NCI-H187 (cell line): ENCODE measurements around the gene GRN.
"Not testable (repeated sequence)": the region's sequence is repeated elsewhere in the genome, so short reads cannot be mapped to it uniquely, and the experiment has no call there.

ENCODE experiments used
- DNase-seq, 2 experiments: peaks; one replicate each; lab custom pipeline; 2025; lab: John Stamatoyannopoulos, UW

Gene GRN

DNA sequence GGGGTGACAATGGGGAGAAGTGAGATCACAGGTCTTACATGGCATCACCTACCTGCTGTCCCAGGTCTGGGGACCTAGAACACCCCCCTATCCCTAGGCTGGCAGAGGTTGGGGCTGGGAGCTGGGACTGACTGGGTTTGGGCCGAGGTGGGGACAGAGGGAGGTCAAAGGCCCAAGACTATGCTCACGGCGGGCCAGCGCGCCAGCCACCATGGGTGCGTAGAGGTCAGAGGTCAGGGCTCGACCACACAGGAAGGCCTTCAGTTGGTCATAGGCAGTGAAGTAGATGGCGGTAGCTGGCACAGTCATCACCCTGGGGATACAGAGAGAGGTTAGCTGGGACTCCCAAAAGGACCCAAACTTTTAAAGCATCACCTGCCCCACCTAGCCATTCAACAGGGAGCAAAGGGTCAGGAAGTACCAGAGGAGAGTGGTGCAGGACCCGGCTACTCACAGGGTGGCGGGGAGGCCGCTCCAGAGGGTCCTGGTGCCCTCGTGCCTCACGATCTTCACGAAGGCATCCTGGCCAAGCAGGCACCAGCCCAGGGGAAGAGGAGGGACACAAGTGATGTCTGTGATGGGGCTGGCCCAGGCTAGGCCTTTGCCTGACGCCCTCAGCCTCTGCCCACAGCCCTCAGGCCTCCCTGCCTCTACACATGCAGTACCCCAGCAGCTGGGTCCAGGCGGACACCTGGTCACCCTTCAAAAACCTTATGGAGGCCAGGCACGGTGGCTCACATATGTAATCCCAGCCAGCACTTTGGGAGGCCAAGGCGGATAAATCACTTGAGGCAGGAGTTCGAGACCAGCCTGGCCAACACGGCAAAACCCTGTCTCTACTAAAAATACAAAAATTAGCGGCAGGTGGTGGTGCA, 23.6 kb upstream of the GRN start:
- no peak for DNase-seq

DNA sequence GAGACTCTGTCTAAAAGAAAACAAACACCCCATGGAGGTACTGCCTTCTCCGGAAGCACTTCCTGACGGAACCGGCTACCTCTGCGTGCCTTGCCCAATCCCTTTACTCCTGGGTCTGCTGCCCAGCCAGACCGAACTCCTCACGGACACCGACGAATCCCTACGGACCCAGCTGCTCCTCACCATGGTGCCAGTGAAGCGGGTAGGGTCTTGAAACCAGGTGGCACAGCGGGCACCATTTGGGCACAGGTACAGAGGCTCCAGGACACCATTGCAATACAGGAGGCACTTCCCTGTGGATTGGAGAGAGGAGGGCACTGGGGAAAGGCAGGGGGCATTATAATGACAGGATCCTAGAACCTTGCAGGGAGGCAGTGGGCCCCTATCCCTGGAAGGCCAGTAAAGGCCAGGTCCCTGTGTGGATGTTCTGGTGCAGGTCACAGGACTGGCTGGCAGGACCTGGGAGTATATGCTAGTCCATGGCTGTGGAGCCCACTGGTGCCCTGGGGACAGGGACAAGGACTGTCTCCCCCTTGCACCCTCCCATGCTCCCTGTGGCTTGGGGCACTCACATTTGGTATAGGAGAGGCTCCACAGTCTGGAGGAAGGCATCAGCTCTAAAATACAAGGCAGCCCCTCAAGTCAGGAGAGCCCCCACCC, 22.7 kb upstream of the GRN start:
- no peak for DNase-seq

DNA sequence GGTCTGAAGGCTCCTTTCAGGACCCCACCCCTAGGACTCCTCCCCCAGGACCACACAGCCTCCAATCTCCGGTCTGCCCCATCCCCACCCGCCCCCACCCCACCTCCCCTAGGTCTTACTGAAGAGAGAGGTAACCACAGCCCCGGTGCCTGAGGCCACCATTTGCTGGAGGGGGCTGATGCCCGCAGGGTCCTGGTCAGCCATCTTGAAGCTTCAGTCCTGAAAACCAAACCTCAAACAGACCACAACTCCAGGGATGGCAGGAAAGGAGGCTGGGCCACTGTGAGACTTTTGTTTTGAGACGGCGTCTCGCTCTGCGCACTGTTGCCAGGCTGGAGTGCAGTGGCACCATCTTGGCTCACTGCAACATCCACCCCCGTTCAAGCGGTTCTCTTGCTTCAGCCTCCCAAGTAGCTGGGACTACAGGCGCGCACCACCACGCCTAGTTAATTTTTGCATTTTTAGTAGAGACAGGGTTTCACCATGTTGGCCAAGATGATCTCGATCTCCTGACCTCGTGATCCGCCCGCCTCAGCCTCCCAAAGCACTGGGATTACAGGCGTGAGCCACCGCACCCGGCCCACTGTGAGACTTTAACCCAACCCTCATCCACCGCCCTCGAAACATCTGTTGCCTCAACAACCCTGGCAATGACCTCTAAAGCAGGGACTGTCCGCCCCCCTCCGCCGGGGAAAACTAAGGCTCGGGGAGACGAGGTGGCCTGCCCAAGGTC, 21.6 kb upstream of the GRN start:
- no peak for DNase-seq

DNA sequence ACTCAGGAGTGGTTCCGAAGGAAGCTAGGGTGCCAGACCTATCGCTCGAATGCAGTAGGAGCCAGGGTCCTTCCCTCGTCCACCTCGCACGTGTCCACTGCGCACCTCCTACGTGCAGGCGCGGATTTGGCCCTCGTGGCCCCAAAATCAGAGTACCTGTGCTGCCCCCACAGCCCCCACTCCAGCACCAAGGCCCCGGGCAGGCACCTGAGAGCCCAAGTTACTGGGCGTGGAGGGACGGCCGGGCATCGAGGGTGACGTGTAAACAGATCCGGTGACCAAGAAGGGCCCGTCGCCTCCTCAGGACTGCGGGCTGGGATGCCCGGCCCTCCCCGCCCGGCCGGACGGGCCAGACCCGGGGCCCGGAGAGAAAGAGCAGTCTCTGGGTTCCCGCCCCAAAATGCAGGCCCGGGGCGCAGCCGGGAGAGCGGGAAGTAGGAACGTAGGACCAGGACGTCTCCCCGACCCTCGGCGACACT, 21.0 kb upstream of the GRN start:
- no peak for DNase-seq

DNA sequence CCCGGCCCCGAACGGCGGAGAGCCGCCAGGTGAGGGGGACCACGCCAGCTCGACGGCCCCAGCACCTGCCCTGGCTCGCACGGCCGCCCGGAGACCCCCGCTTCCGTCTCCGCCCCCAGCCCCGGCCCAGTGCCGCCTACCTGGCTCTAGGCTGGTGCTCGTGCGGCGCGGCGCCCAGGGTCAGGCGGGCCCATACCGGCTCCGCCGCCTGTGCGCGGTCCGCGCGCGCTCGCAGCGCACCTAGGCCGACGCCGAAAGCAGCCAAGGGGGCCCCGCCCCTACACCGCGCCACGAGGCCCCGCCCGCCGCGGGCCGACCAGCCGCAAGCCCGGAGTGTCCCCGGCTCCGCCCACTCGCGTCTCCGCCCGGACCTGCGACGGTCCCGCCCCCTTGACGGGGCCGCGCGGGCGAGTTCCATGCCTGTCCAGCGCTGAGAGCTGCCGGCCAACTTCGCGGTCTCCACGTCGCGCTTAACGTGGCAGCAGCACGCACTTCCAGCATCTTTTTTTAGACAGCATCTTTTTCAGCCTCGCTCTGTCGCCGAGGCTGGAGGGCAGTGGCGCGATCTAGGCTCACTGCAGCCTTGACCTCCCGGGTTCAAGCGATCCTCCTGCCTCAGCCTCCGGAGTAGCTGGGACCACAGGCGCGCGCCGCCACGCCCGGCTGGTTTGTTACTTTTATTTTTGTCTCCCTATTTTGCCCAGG, 20.4 kb upstream of the GRN start, which contains the start of gene SLC25A39:
Gene SLC25A39 (minus strand): TSS at position 253 of the 705 bp plus-strand sequence. CDS start 1,261 bp downstream, outside the sequence.
- peak; percentile 74 to 92 for DNase-seq

DNA sequence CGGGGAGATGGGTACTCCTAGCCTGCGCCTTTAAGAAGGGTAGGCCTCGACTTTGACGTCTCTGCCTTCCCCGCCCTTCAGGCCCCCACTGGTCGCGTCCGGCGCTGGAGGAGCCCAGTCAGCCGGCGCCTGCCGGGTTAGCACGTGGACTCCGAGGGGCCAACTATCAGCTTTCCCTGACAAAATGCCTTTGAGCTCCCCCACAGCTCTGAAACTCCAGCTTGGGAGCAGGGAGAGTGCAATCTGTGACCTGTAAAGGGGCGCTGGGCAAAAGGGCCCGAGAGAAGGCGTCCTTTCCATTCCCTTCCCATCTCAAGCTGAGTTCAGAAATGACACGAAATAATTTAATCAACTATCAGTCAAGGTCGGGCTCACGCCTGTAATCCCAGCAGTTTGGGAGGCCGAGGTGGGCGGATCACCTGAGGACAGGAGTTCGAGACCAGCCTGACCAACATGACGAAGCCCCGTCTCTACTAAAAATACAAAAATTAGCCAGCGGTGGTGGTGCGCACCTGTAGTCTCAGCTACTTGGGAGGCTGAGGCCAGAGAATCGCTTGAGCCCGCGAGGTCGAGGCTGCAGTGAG, 18.1 kb upstream of the GRN start:
- peak; percentile 58 to 92 for DNase-seq

DNA sequence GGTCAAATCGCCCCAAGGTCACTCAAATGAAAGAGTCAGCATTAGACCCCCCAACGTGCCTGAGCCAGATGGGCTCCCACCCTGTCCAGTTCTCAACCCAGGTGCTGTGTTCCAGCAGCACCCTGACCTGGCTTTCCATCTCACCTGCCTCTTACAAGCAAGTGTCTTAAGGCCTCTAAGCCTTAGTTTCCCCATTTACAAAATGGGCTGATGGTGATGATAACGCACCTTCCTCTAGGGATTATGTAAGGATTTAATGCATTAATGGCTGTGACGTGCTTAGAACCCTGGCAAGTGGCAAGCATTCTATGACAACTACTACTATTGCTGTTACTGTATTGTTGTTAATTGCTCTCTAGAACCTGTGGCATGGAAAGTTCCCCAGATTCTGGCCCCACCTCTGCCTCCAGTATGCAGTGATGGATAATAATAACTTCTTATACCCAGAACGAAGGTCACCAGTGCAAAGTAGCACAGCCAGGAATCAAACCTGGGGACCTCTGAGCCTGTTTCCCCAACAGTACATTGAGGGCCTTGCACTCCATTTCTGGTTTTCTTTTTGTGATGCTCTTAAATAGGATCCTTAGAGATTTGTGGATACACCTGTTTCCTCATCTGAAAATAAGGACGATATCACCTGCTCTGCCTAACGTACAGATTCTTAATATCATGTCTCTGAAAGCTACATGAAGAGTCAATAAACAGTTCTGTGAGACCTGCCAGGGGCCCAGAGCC, 17.2 kb upstream of the GRN start:
- no peak for DNase-seq

DNA sequence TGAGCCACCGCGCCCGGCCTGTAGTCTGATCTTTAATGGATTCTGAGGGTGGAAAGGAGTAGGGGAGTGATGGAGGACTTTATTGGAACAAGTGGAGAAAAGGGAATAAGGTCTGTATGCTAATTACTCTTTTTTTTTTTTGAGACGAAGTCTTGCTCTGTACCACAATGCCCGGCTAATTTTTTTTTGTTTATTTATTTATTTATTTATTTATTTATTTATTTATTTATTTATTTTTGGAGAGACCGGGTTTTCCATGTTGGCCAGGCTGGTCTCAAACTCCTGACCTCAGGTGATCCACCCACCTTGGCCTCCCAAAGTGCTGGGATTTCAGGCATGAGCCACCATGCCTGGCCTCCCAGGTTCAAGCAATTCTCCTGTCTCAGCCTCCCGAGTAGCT, 15.6 kb upstream of the GRN start:
- DNase-seq: not testable (repeated sequence)

DNA sequence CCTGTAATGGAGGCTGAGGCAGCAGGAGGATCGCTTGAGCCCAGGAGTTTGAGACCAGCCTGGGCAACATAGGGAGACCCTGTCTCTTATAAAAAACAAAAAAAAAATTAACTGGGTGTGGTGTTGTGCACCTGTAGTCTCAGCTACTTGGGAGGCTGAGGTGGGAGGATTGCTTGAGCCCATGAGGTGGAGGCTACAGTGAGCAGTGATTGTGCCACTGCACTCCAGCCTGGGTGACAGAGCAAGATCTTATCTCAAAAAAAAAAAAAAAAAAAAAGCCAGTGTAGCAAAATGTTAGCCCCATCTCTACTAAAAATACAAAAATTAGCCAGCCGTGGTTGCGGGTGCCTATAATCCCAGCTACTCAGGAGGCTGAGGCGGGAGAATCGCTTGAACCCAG, 14.8 kb upstream of the GRN start:
- not testable (repeated sequence) for DNase-seq

DNA sequence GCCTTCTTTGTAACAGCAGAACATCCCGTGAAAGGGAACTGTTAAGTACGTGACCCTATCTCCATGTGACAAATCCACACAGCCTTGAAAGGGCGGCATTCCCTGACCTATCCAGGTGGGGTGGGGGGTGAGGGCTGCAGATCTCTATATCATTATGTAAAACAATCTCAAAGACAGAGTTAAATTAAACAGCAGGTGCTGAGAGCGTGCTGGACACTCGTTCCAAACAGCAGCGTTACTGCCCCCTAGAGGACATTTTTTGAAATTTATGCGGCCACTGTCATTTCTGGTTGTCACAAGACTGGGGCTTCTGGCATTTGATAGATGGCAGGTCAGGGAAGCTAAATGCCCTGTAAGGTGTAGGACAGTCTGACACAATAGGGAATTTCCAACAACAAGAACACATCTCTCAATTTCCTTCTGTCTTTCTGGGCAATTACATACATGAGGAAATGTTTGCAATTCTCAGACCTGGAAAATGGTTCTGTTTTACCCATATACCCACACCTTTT, 13.8 kb upstream of the GRN start:
- DNase-seq: peak; percentile 42 to 66

DNA sequence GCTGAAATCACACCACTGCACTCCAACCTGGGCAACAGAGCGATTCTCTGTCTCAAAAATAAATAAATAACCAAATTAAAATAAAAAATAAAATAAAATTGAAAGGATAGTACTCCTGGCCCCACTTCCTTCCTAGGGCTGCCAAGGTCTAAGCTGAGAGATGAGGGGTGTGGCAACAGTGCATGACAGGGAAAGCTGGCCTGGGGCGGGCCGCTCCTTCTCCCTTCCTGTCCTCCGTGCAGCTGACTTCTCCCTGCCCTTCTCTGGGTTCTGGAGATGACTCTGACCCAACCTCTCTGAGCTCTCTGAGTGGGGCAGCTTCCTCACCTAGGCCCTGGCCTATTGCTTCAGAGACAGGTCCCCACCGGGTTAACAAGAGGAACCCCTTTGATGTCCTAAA, 11.7 kb upstream of the GRN start:
- no peak for DNase-seq

DNA sequence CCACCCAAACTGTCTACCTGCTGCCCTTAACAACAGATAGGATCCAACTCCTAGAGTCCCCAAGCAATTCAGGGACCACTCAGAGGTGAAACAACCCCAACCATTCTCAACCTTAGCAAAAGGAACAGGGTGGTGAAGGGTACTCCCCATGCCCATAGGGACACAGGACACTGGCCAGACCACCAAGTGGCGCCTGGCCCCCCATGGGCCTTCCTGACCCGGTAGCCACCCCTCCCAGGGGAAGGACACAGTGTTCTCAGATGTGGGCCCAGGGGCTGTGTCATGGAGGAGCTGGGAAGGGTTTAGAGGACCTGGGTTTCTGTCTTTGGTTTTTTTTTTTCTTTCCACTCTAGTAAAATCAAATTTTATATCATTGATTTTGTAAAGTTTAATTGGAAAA, 10.8 kb upstream of the GRN start:
- DNase-seq: no peak

DNA sequence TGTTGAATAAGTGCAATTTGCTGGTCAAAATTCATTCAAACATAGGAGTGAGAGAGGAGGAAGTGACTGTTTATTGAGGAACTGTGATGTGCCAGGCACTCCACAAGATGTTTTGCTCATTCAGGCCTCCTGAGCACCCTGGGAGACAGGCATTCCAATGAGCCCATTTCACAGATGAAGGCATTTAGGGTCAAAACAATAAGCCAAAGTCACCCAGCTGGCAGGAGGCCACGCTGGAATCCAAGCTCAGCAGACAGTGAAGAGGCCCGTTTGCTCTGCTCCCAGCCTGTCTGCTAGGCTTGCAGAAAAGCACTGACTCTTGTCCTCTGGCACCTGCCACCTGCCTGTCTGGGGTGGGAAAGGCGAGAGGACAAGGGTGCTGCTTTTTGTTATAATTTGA, 10.4 kb upstream of the GRN start:
- no peak for DNase-seq

DNA sequence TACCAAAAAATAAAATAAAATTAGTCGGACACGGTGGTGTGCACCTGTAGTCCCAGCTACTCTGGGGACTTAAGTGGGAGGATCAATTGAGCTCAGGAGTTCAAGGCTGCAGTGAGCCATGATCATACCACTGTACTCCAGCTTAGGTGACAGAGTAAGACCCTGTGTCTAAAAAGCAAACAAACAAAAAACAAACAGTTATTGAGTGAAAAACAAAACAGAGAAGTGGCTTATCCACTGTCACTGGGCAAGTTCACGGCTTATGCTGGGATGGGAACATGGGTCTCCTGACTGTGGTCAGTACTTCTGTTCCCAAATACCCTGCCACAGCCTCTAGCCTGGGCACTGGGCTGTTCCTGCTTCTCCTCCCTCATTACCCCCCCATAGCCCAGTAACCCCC, 9.5 kb upstream of the GRN start:
- DNase-seq: no peak

DNA sequence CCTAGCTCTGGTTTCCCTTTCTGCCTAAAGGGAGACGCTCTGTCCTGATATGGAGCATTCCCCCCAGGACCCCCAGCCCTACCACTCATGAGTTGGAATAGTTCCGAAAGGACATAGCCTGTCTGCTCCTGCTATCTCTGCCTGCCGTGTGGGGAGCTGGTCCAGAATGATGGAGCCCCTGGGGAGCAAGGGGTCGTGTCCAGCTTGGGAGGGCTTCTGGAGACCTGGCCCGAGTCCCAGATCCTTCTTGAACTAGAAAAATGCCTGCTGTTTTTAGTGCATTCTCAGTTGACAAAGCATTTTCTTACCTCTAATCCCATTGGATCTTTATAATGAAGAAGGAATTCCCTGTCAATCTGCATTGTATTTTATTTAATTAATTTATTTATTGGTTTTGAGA, 9.1 kb upstream of the GRN start:
- DNase-seq: no peak

DNA sequence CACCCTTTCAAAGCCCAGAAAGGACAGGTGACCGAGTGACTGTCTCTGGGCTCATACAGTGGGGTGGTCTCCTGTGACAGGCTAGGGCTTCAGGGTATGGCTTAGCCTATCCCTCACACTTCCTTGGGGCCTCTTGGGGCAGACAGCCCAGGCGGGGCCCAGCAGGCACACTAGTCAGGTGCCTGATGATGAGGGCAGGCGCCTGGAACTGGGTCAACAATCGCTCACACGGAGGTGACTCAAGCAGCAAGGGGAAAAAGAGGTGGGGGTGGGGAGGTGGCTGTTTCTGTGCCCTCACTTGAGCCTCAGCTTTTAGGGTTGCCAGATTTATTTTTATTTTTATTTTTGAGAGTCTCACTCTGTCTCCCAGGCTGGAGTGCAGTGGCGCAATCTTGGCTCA, 6.4 kb upstream of the GRN start:
- DNase-seq: no peak

DNA sequence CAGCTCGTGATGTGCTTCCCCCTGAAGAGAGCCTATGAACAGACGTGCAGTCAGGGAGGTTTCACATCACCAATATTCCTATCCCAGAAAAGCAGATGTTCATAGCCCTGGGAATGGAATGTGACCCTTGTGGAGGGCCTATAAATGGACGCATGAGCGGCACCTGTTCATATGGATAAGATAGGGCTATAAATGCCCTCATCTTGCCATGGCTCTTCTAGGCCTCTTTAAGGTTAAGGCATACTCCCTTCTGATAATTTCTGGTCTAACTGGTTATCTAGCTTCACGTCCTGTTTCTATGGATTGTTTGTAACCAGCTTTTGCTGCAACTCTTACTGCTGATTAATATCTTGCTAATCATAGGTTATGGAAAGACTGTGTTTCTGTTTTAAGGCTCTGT, 4.5 kb upstream of the GRN start:
- DNase-seq: not testable (repeated sequence)

DNA sequence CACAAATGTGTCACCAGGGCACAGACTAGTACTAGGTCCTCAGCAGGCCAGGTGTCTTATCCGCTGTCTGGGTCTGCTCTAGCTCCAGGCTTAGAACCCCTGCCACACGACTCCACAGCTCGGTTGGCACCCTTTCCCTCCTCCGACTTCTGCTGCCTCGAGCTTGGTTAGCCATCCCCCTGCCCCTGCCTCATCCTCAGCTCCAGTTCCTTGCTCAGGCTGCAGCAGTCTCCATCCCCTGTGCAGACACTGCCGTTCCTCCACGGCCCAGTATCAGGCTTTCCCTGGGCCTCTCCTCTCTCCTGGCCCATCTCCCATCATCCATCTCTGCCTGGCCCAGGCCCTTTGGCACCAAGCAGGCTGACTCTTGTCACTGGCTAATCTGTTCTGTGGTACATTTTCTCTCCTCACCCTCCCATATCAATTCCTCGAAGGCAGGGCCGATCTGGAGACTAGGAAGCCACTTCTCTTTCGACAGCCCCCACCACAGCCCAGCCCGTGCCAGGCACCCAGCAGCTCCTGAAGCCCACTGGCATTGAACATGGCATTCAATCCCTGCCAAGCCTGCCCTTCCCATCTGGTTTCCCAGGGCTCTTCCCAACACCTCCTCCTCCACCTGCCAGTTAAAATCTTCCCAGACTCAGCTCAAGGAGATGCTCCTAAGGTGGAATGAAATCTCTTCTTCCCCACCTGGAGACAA, 1.4 kb upstream of the GRN start:
- DNase-seq: no peak

DNA sequence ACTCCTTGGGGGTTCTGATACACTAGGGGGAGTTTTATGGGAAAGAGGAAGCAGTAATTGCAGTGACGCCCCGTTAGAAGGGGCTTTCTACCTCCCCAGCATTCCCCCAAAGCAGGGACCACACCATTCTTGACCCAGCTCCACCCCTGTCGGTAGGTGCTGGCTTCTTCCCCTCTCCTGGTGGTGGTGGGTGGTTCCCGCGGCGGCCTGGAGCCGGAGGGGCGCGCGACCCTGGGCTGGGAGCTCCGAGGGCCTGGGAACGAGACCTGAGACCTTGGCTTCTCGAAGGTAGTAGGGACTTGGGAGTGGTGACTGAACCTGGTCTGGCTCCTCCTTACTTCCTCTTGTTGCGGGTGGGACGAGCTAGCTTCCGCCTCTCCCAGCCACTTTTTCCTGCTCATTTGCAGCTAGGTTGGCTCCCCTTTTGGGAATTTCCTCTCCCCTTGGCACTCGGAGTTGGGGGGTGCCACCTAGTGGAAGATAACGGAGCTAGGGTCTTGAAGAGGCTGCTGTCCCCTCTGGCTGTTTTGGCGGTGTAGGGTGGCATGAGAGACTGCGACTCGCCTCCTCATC, 438 bp downstream of the GRN start:
- no peak for DNase-seq
